GM12878 (cell line): ENCODE results near the gene USP5. TPM values are rescaled to one million over a fixed set of nuclear protein-coding genes. Genes with fewer than 3 reads are reported as not detected.

Experiments
- ATAC-seq: fragments of 200-7000 bp; cut with Tn5 transposase; 3 replicates; pipeline ENCODE4 v1.9.1; 2020; ENCODE audit warnings: mild to moderate bottlenecking, moderate library complexity
- BruUV-seq: library from RNA; stranded (reverse); fragments of 400-500 nt; replicated peaks from 2 replicates; lab custom pipeline; 2021; lab: Mats Ljungman, UMichigan
- CTCF ChIA-PET: fragments of 300-600 bp; sonication (Branson Sonifier 250); formaldehyde crosslinking; extraction: SDS; loops from one replicate; lab custom pipeline; 2021; ENCODE audit warnings: inconsistent platforms; lab: Yijun Ruan, JAX
- POLR2A ChIA-PET: fragments of 350-600 bp; formaldehyde crosslinking; extraction: SDS; loops from one replicate; lab custom pipeline; 2021; ENCODE audit warnings: inconsistent platforms; lab: Charles Lee
- RAD21 ChIA-PET: fragments of 300-600 bp; sonication (Branson Sonifier 250); formaldehyde crosslinking; loops from one replicate; lab custom pipeline; 2023; ENCODE audit warnings: antibody characterized with exemption; ENCODE audit not compliant: unreplicated experiment; lab: Charles Lee
- SMC1A ChIA-PET: fragments of 300-600 bp; sonication (Branson Sonifier 250); formaldehyde crosslinking; loops from one replicate; lab custom pipeline; 2023; ENCODE audit not compliant: unreplicated experiment, uncharacterized antibody; lab: Charles Lee
- DNase-seq: peaks from one replicate; pipeline ENCODE4 v3.0.0-alpha.2; 2011; ENCODE audit warnings: low read depth, low spot score
- FAIRE-seq: peaks from 3 replicates; lab custom pipeline; 2011; peaks lifted over from hg19 to GRCh38; lab: Jason Lieb, UNC
- H2AFZ ChIP-seq: 2 replicates; pipeline ENCODE4 v1.6.0; 2011; ENCODE audit warnings: low read depth, low read length, control low read depth; ENCODE audit not compliant: control insufficient read depth
- H3K27ac ChIP-seq: 2 replicates; pipeline ENCODE4 v1.5.1; 2011; ENCODE audit warnings: control low read depth; ENCODE audit not compliant: control insufficient read depth, insufficient read depth
- H3K27me3 ChIP-seq, 2 experiments: replicated peaks in 1 of 2; 2 replicates each; pipeline versions ENCODE4 v1.6.0 to v1.6.1; 2011; ENCODE audit warnings: low read length in 1 of 2; ENCODE audit not compliant: control insufficient read depth in 2 of 2, insufficient read depth in 2 of 2
- H3K36me3 ChIP-seq, 2 experiments: 2 replicates each; pipeline ENCODE4 v1.5.1; 2011; ENCODE audit warnings: low read length in 1 of 2; ENCODE audit not compliant: control insufficient read depth in 2 of 2, insufficient read depth in 2 of 2
- H3K4me1 ChIP-seq: 2 replicates; pipeline ENCODE4 v1.6.1; 2011; ENCODE audit warnings: mild to moderate bottlenecking, low read length, moderate library complexity, mixed read lengths; ENCODE audit not compliant: control insufficient read depth, insufficient read depth
- H3K4me2 ChIP-seq: 2 replicates; pipeline ENCODE4 v1.6.0; 2011; ENCODE audit warnings: control low read depth; ENCODE audit not compliant: control insufficient read depth, insufficient read depth
- H3K4me3 ChIP-seq: fragments of 200-600 bp; sonication (generic); 2 replicates; pipeline ENCODE4 v1.5.1; 2016
- H3K79me2 ChIP-seq: 2 replicates; pipeline ENCODE4 v1.6.0; 2011; ENCODE audit warnings: low read length; ENCODE audit not compliant: control insufficient read depth, insufficient read depth
- H3K9ac ChIP-seq: 2 replicates; pipeline ENCODE4 v1.8.0; 2011; ENCODE audit warnings: low read length, control low read depth, mixed read lengths; ENCODE audit not compliant: control insufficient read depth, insufficient read depth
- H3K9me3 ChIP-seq: replicated peaks from 3 replicates; pipeline ENCODE4 v1.5.1; 2011; ENCODE audit warnings: mild to moderate bottlenecking, low read length; ENCODE audit not compliant: control insufficient read depth, insufficient read depth
- H4K20me1 ChIP-seq: 2 replicates; pipeline ENCODE4 v1.6.0; 2011; ENCODE audit not compliant: control insufficient read depth, insufficient read depth
- CHD4 ChIP-seq: fragments of 200-600 bp; sonication (generic); IDR thresholded peaks from 2 replicates; pipeline ENCODE4 v1.6.1; 2016; ENCODE audit warnings: mild to moderate bottlenecking
- HDAC6 ChIP-seq: fragments of 200-600 bp; sonication (generic); IDR thresholded peaks from one replicate; pipeline ENCODE4 v1.8.0; 2017; ENCODE audit warnings: antibody characterized with exemption; ENCODE audit not compliant: unreplicated experiment
- HDGF ChIP-seq: fragments of 450-650 bp; IDR thresholded peaks from 2 replicates; pipeline ENCODE4 v1.6.1; 2016; ENCODE audit warnings: antibody characterized with exemption
- KDM1A ChIP-seq: fragments of 200-600 bp; sonication (generic); IDR thresholded peaks from 2 replicates; pipeline ENCODE4 v1.6.1; 2016; ENCODE audit warnings: borderline replicate concordance
- LARP7 ChIP-seq: fragments of 450-650 bp; IDR thresholded peaks from 2 replicates; pipeline ENCODE4 v1.6.1; 2017; ENCODE audit warnings: mild to moderate bottlenecking
- NFYB ChIP-seq: IDR thresholded peaks from 2 replicates; pipeline ENCODE4 v1.6.1; 2011; ENCODE audit warnings: low read depth, mild to moderate bottlenecking, low read length, improper control_type of control experiment, moderate library complexity; ENCODE audit not compliant: insufficient read depth
- NR2F1 ChIP-seq: fragments of 450-650 bp; conservative IDR thresholded peaks from 2 replicates; pipeline ENCODE4 v1.6.1; 2017; ENCODE audit warnings: mild to moderate bottlenecking
- PAX5 ChIP-seq: IDR thresholded peaks from 2 replicates; pipeline ENCODE4 v1.6.1; 2011; ENCODE audit warnings: low read depth, low read length, borderline replicate concordance
- RAD51 ChIP-seq: fragments of 450-650 bp; IDR thresholded peaks from 2 replicates; pipeline ENCODE4 v1.6.1; 2016; ENCODE audit warnings: moderate library complexity, mild to moderate bottlenecking, inconsistent platforms
- TBL1XR1 ChIP-seq: IDR thresholded peaks from 2 replicates; pipeline ENCODE4 v1.6.1; 2012; ENCODE audit warnings: low read depth, low read length, improper control_type of control experiment
- WGBS: methylation state at CpG from one replicate; pipeline ENCODE4 v1.1.6; 2016; ENCODE audit warnings: low lambda C conversion rate; ENCODE audit not compliant: insufficient replicate concordance, insufficient coverage; ENCODE audit errors: missing lambda C conversion rate; 5-methylcytosine and 5-hydroxymethylcytosine counted together
- in situ Hi-C: fragments of 300-500 bp; cut with MboI; formaldehyde crosslinking; loops from 9 replicates; pipeline ENCODE4 v1.14.3; 2018; ENCODE audit warnings: mixed read lengths
- intact Hi-C: fragments of 100-400 bp; cut with micrococcal nuclease; formaldehyde crosslinking; loops from one replicate; pipeline ENCODE4 v1.14.2; 2022; ENCODE audit not compliant: unreplicated experiment
- polyA plus RNA-seq, 11 experiments: library from polyadenylated mRNA; depleted of rRNA in 4 of 11; unstranded in 6 of 11; stranded (reverse) in 5 of 11; fragments of >200 nt; fragmentation: Nextera tagmentation in 4 of 11; fragmentation: Illumina TruSeq in 1 of 11; extraction: Ambion mirVana in 4 of 11; extraction: Trizol in 1 of 11; gene quantifications; 1 replicate in 1 of 11; 2 replicates in 10 of 11; pipeline versions ENCODE4 v1.2.1 to v1.2.3, GENCODE V29; 2011 to 2016; ENCODE audit warnings: inconsistent platforms in 2 of 11, missing spikeins in 2 of 11, low read depth in 1 of 11
- total RNA-seq, 4 experiments: library from RNA; depleted of rRNA in 3 of 4; stranded (reverse); fragments of >200 nt in 3 of 4; fragmentation: Illumina TruSeq in 1 of 4; extraction: Trizol in 1 of 4; gene quantifications; 2 replicates each; pipeline versions ENCODE4 v1.2.1 to v1.2.3, GENCODE V29; 2013 to 2021
- TF ChIP-seq, protein P1 (sequence below): fragments of 450-650 bp; IDR thresholded peaks from 2 replicates; pipeline ENCODE4 v1.6.1; 2017; ENCODE audit warnings: mild to moderate bottlenecking, moderate library complexity
- TF ChIP-seq, protein P2 (sequence below): fragments of 450-650 bp; formaldehyde crosslinking; IDR thresholded peaks from 2 replicates; pipeline ENCODE4 v1.4.0; 2020; ENCODE audit warnings: mild to moderate bottlenecking, moderate library complexity

Gene USP5
- total and polyA plus RNA-seq, 10 of the 15 experiments (the other 5 are each of a cell fraction or from before 2014, with no cell fraction given), result 2.5 to 124 (median 74.6) TPM

DNA sequence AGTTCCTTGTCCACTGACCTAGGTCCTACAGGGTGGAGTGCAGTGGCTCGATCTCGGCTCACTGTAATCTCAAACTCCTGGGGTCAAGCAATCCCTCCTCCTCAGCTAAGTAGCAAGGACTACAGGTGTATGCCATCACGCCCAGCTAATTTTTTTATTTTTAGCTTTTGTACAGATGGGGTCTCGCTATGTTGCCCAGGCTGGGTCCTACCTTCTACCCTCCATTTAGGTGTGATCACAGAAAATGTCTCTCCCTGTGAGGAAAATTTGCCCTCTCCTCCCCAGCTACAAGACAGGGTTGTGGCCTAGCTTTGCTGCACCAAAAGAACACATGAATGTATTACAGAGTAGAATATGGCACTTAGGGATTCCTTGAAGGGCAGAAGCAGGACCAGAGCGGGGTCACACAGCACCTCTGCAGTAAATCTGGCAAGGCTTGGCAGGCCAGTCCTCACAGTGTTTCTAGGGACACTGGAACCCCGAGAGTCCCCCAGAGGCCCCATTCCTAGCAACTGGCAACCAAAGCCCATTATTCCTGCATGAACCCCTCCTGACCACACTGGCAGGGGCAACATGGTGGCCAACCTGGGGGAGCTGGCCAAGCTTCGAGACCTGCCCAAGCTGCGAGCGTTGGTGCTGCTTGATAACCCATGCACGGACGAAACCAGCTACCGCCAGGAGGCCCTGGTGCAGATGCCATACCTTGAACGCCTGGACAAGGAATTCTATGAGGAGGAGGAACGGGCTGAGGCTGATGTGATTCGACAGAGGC lies 60.4 kb downstream of the USP5 start (continued):
- TF ChIP-seq KDM1A (no peak), TBL1XR1 (no peak)

DNA sequence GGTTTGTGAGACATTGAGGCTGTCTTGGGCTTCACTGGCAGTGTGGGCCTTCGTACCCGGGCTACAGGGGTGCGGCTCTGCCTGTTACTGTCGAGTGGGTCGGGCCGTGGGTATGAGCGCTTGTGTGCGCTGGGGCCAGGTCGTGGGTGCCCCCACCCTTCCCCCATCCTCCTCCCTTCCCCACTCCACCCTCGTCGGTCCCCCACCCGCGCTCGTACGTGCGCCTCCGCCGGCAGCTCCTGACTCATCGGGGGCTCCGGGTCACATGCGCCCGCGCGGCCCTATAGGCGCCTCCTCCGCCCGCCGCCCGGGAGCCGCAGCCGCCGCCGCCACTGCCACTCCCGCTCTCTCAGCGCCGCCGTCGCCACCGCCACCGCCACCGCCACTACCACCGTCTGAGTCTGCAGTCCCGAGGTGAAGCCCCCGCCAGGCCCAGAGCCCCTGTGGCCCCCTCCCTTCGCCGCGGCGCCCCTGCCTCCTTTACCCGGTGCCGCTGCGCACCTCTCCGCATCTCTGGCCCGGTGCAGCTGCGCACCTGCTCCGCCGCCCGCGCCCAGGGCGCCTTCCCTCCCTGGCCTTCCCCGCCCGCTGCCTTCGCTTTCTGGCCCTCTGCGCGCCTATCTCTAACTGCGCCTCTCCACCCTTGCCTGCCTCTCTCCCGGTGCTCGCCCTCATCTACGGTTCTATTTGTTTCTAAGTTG lies 62.4 kb downstream of the USP5 start, which contains the start of gene ENO2:
TSS of gene ENO2 (plus strand) at position 335 of the 701 bp plus-strand sequence. CDS start 1,253 bp downstream, outside the sequence.
- 2% methylated on average over 47 of the region's 68 CpGs for WGBS
- no TSS peak for BruUV-seq
- no peaks in the 10 kb centered on the region for H4K20me1 ChIP-seq
- H3K4me2 ChIP-seq, result peak within 1 kb of the TSS; percentile 97
- no peaks in the 10 kb centered on the region for H3K9me3 ChIP-seq
- H3K79me2 ChIP-seq, result peaks cover 23% of the 10 kb centered on the region
- H3K4me3 ChIP-seq, result peak within 1 kb of the TSS; percentile 100
- H3K27me3 ChIP-seq, result no peaks in the 10 kb centered on the region
- ChIA-PET RAD21 (interaction anchor here (1.9 kb wide), 1 partner anchor 23 kb away, joined by 7 read pairs; no protein-coding TSS in a partner anchor), POLR2A (interaction anchor here (0.6 to 3.0 kb wide), 11 partner anchors 9 to 169 kb away, joined by 3 to 14 read pairs (median 5); partner anchors contain the start of genes C12orf57, RNU7-1 and SPSB2), CTCF (interaction anchor here (4.2 to 4.6 kb wide), 2 partner anchors 10 to 42 kb away, joined by 18 to 20 read pairs; partner anchors contain the start of gene SPSB2), SMC1A (interaction anchor here (1.0 to 3.1 kb wide), 3 partner anchors 11 to 30 kb away, joined by 3 to 16 read pairs (median 5); partner anchors contain the start of gene C12orf57)
- H3K27ac ChIP-seq, result peak within 1 kb of the TSS; percentile 59
- H3K4me1 ChIP-seq, result peaks cover 8% of the 10 kb centered on the region; the same call in 1 of the 2 replicates
- ATAC-seq (peak; percentile 92), FAIRE-seq (no peak), DNase-seq (no peak)
- peaks cover 2 to 6% of the 10 kb centered on the region in 2 experiments; a peak in 2 of 4 replicates for H3K36me3 ChIP-seq
- in situ Hi-C loops (no loop called here), intact Hi-C loops (no loop called here)
- H3K9ac ChIP-seq, result peak within 1 kb of the TSS; percentile 83
- peak within 1 kb of the TSS; percentile 81 for H2AFZ ChIP-seq
- TF ChIP-seq HDAC6, result peak; percentile 53
- TF ChIP-seq TBL1XR1, result no peak
- TF ChIP-seq CHD4, result no peak
- TF ChIP-seq, protein P1, sequence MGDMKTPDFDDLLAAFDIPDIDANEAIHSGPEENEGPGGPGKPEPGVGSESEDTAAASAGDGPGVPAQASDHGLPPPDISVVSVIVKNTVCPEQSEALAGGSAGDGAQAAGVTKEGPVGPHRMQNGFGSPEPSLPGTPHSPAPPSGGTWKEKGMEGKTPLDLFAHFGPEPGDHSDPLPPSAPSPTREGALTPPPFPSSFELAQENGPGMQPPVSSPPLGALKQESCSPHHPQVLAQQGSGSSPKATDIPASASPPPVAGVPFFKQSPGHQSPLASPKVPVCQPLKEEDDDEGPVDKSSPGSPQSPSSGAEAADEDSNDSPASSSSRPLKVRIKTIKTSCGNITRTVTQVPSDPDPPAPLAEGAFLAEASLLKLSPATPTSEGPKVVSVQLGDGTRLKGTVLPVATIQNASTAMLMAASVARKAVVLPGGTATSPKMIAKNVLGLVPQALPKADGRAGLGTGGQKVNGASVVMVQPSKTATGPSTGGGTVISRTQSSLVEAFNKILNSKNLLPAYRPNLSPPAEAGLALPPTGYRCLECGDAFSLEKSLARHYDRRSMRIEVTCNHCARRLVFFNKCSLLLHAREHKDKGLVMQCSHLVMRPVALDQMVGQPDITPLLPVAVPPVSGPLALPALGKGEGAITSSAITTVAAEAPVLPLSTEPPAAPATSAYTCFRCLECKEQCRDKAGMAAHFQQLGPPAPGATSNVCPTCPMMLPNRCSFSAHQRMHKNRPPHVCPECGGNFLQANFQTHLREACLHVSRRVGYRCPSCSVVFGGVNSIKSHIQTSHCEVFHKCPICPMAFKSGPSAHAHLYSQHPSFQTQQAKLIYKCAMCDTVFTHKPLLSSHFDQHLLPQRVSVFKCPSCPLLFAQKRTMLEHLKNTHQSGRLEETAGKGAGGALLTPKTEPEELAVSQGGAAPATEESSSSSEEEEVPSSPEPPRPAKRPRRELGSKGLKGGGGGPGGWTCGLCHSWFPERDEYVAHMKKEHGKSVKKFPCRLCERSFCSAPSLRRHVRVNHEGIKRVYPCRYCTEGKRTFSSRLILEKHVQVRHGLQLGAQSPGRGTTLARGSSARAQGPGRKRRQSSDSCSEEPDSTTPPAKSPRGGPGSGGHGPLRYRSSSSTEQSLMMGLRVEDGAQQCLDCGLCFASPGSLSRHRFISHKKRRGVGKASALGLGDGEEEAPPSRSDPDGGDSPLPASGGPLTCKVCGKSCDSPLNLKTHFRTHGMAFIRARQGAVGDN, result peak; percentile 38
- TF ChIP-seq NR2F1, result peak; percentile 39; the same call in 1 of the 2 replicates
- TF ChIP-seq, protein P2, sequence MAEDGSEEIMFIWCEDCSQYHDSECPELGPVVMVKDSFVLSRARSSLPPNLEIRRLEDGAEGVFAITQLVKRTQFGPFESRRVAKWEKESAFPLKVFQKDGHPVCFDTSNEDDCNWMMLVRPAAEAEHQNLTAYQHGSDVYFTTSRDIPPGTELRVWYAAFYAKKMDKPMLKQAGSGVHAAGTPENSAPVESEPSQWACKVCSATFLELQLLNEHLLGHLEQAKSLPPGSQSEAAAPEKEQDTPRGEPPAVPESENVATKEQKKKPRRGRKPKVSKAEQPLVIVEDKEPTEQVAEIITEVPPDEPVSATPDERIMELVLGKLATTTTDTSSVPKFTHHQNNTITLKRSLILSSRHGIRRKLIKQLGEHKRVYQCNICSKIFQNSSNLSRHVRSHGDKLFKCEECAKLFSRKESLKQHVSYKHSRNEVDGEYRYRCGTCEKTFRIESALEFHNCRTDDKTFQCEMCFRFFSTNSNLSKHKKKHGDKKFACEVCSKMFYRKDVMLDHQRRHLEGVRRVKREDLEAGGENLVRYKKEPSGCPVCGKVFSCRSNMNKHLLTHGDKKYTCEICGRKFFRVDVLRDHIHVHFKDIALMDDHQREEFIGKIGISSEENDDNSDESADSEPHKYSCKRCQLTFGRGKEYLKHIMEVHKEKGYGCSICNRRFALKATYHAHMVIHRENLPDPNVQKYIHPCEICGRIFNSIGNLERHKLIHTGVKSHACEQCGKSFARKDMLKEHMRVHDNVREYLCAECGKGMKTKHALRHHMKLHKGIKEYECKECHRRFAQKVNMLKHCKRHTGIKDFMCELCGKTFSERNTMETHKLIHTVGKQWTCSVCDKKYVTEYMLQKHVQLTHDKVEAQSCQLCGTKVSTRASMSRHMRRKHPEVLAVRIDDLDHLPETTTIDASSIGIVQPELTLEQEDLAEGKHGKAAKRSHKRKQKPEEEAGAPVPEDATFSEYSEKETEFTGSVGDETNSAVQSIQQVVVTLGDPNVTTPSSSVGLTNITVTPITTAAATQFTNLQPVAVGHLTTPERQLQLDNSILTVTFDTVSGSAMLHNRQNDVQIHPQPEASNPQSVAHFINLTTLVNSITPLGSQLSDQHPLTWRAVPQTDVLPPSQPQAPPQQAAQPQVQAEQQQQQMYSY, result no peak
- TF ChIP-seq RAD51, result peak; percentile 49; the same call in 1 of the 2 replicates
- 0 out of 2 replicates have a peak, but pooled peaks have one; percentile 24 for TF ChIP-seq HDGF
- TF ChIP-seq PAX5, result 0 out of 2 replicates have a peak, but pooled peaks have one; percentile 5
- TF ChIP-seq LARP7, result peak; percentile 53; the same call in 1 of the 2 replicates
- no peak for TF ChIP-seq NFYB
